Body of pancreas (tissue), 4 donors: ENCODE results near the gene C15orf61.

ENCODE experiments used
- POLR2A ChIP-seq, 3 donors: fragments of 450-650 bp; IDR thresholded peaks; one replicate each; pipeline ENCODE4 v1.6.1; 2016; ENCODE audit warnings: antibody characterized with exemption in 3 of 3, mild to moderate bottlenecking in 2 of 3
- TF ChIP-seq, protein P1 (sequence below), 7 experiments: fragments of 450-650 bp in 4 of 7; fragments of 200-600 bp in 3 of 7; sonication (generic) in 3 of 7; IDR thresholded peaks; one replicate each; pipeline ENCODE4 v1.5.1; 2016 to 2019; ENCODE audit warnings: antibody characterized with exemption in 7 of 7

DNA sequence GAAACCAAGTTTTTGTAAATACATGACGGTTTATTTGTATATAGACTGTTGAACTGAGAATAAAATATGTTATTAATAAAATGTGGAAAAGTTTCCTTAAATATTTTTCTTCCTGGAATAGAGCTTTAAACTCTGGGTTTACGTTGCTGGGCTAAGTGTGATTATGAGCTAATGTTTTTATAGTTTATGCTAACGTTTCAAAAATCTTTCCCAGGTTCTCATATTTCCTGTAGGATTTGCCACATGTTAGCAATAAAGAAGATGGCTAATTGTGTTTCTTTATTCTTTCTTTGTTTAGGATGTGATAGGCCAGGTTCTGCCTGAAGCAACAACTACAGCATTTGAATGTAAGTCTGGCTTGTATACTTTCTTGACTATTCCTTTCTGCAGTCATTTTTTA, 28.8 kb downstream of the C15orf61 start:
- TF ChIP-seq, protein P1, sequence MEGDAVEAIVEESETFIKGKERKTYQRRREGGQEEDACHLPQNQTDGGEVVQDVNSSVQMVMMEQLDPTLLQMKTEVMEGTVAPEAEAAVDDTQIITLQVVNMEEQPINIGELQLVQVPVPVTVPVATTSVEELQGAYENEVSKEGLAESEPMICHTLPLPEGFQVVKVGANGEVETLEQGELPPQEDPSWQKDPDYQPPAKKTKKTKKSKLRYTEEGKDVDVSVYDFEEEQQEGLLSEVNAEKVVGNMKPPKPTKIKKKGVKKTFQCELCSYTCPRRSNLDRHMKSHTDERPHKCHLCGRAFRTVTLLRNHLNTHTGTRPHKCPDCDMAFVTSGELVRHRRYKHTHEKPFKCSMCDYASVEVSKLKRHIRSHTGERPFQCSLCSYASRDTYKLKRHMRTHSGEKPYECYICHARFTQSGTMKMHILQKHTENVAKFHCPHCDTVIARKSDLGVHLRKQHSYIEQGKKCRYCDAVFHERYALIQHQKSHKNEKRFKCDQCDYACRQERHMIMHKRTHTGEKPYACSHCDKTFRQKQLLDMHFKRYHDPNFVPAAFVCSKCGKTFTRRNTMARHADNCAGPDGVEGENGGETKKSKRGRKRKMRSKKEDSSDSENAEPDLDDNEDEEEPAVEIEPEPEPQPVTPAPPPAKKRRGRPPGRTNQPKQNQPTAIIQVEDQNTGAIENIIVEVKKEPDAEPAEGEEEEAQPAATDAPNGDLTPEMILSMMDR (IDR thresholded peaks at IDR 0.05), result no peak
- TF ChIP-seq POLR2A (IDR thresholded peaks at IDR 0.05), result no peak
